CD14-positive monocyte (primary cell): ENCODE measurements around the gene SLC17A7. TPM values are rescaled to one million over a fixed set of nuclear protein-coding genes. Genes with fewer than 3 reads are reported as not detected.

Experiments
- DNase-seq, 3 donors: peaks; one replicate each; pipeline ENCODE4 v3.0.0-alpha.2; 2011 to 2022
- H2AFZ ChIP-seq: 2 replicates; pipeline ENCODE4 v1.6.0; 2012; ENCODE audit warnings: mild to moderate bottlenecking, low read depth, low read length, inconsistent platforms; ENCODE audit not compliant: insufficient read depth, poor library complexity, severe bottlenecking
- H3K27ac ChIP-seq, 2 donors: 1 replicate in 1 of 2; 2 replicates in 1 of 2; pipeline ENCODE4 v1.5.1; 2012 to 2013; ENCODE audit warnings: low read length in 2 of 2, control low read depth in 1 of 2, inconsistent platforms in 1 of 2, low read depth in 1 of 2, mild to moderate bottlenecking in 1 of 2
- H3K27me3 ChIP-seq, 2 donors: one replicate each; pipeline versions ENCODE4 v1.6.0 to v1.6.1; 2011 to 2013; ENCODE audit warnings: low read length in 2 of 2; ENCODE audit not compliant: control insufficient read depth in 2 of 2, insufficient read depth in 2 of 2
- H3K36me3 ChIP-seq, 2 donors: replicated peaks in 1 of 2; 1 replicate in 1 of 2; 2 replicates in 1 of 2; pipeline versions ENCODE4 v1.5.1 to v1.6.1; 2012 to 2013; ENCODE audit warnings: low read length in 2 of 2, control low read depth in 1 of 2, inconsistent platforms in 1 of 2, mild to moderate bottlenecking in 1 of 2; ENCODE audit not compliant: insufficient read depth in 2 of 2, control insufficient read depth in 1 of 2
- H3K4me1 ChIP-seq, 2 donors: 1 replicate in 1 of 2; 2 replicates in 1 of 2; pipeline versions ENCODE4 v1.5.1 to v1.6.1; 2012 to 2013; ENCODE audit warnings: low read length in 2 of 2, control low read depth in 1 of 2, inconsistent platforms in 1 of 2, mild to moderate bottlenecking in 1 of 2, moderate library complexity in 1 of 2; ENCODE audit not compliant: insufficient read depth in 2 of 2, control insufficient read depth in 1 of 2
- H3K4me2 ChIP-seq: replicated peaks from 2 replicates; pipeline ENCODE3; 2012; ENCODE audit warnings: low read length, moderate library complexity, mild to moderate bottlenecking; ENCODE audit not compliant: poor library complexity, severe bottlenecking; ENCODE audit errors: extremely low read depth
- H3K4me3 ChIP-seq, 3 experiments: fragments of 200-600 bp in 1 of 3; sonication (generic) in 1 of 3; replicated peaks in 1 of 3; 1 replicate in 2 of 3; 2 replicates in 1 of 3; pipeline ENCODE4 v1.5.1; 2011 to 2013; ENCODE audit warnings: low read length in 3 of 3, mild to moderate bottlenecking in 3 of 3, control low read depth in 2 of 3, low read depth in 2 of 3, inconsistent platforms in 1 of 3, moderate library complexity in 1 of 3
- H3K79me2 ChIP-seq: 2 replicates; pipeline ENCODE4 v1.6.0; 2012; ENCODE audit warnings: mild to moderate bottlenecking, control low read depth, inconsistent platforms, low read length, moderate library complexity; ENCODE audit not compliant: insufficient read depth
- H3K9ac ChIP-seq: 2 replicates; pipeline ENCODE4 v1.6.0; 2017; ENCODE audit warnings: low read length, mild to moderate bottlenecking; ENCODE audit not compliant: insufficient read depth, poor library complexity, severe bottlenecking
- H3K9me3 ChIP-seq, 2 donors: replicated peaks in 1 of 2; 1 replicate in 1 of 2; 2 replicates in 1 of 2; pipeline versions ENCODE4 v1.5.1 to v1.6.1; 2012 to 2013; ENCODE audit warnings: low read length in 2 of 2, control low read depth in 1 of 2; ENCODE audit not compliant: control insufficient read depth in 1 of 2, insufficient read depth in 1 of 2
- H4K20me1 ChIP-seq: 2 replicates; pipeline ENCODE4 v1.6.0; 2012; ENCODE audit warnings: mild to moderate bottlenecking, low read length, control low read depth, moderate library complexity; ENCODE audit not compliant: insufficient read depth
- H3K27ac Mint-ChIP-seq, 7 donors: one replicate each; pipeline ENCODE4 v1.8.0; 2020; ENCODE audit warnings: mild to moderate bottlenecking in 7 of 7, mixed read lengths in 7 of 7, moderate library complexity in 6 of 7, inconsistent platforms in 2 of 7
- H3K27me3 Mint-ChIP-seq, 3 donors: one replicate each; pipeline ENCODE4 v1.8.0; 2021 to 2022; ENCODE audit warnings: low read depth in 3 of 3, mild to moderate bottlenecking in 3 of 3, mixed read lengths in 3 of 3, moderate library complexity in 3 of 3, inconsistent platforms in 1 of 3
- H3K36me3 Mint-ChIP-seq, 2 donors: one replicate each; pipeline ENCODE4 v1.8.0; 2020; ENCODE audit warnings: mixed read lengths in 2 of 2, inconsistent platforms in 1 of 2, mild to moderate bottlenecking in 1 of 2
- H3K4me1 Mint-ChIP-seq: one replicate; pipeline ENCODE4 v1.8.0; 2020; ENCODE audit warnings: mild to moderate bottlenecking, mixed read lengths
- H3K4me3 Mint-ChIP-seq, 2 donors: one replicate each; pipeline ENCODE4 v1.8.0; 2020; ENCODE audit warnings: mild to moderate bottlenecking in 2 of 2, mixed read lengths in 2 of 2, moderate library complexity in 1 of 2
- H3K9me3 Mint-ChIP-seq, 7 donors: one replicate each; pipeline ENCODE4 v1.8.0; 2020 to 2022; ENCODE audit warnings: mixed read lengths in 7 of 7, mild to moderate bottlenecking in 6 of 7, moderate library complexity in 6 of 7, inconsistent platforms in 2 of 7
- CTCF ChIP-seq: fragments of 200-600 bp; IDR thresholded peaks from one replicate; pipeline ENCODE4 v1.8.0; 2022; ENCODE audit warnings: antibody characterized with exemption, mild to moderate bottlenecking
- WGBS: methylation state at CpG from one replicate; pipeline ENCODE4 v1.1.5; 2013; ENCODE audit warnings: missing lambda C conversion rate; ENCODE audit not compliant: insufficient coverage; 5-methylcytosine and 5-hydroxymethylcytosine counted together
- intact Hi-C, 2 donors: fragments of 100-400 bp; cut with micrococcal nuclease; formaldehyde crosslinking; loops; one replicate each; pipeline versions ENCODE4 v1.15.0 to v1.15.1; 2023
- polyA plus RNA-seq, 3 donors: library from polyadenylated mRNA; depleted of rRNA in 1 of 3; unstranded in 2 of 3; stranded (reverse) in 1 of 3; fragments of 300-500 nt in 2 of 3; fragments of >200 nt in 1 of 3; fragmentation: Illumina TruSeq in 2 of 3; gene quantifications; 1 replicate in 2 of 3; 2 replicates in 1 of 3; pipeline ENCODE4 v1.2.3, GENCODE V29; 2012 to 2021

Gene SLC17A7
- polyA plus RNA-seq, 3 donors, result 0.04 to 0.09 TPM; not detected in 1

- TF ChIP-seq CTCF, result no peak
- Histone ChIP-seq H3K9me3 (no peaks in the 10 kb centered on the region), H4K20me1 (no peaks in the 10 kb centered on the region), H3K36me3 (no peaks in the 10 kb centered on the region), H3K9ac (no peak overlapping the region), H3K79me2 (no peaks in the 10 kb centered on the region), H3K4me3 (no peak overlapping the region), H2AFZ (no peak overlapping the region), H3K27ac (no peak overlapping the region), H3K4me2 (no peak overlapping the region), H3K4me1 (no peaks in the 10 kb centered on the region), H3K27me3 (no peaks in the 10 kb centered on the region)
- Mint-ChIP-seq H3K9me3 (peaks cover 0 to 3% (median 0%) of the 10 kb centered on the region in 7 donors), H3K4me3 (no peak overlapping the region), H3K27ac (no peak overlapping the region), H3K27me3 (peaks cover 3 to 16% (median 8%) of the 10 kb centered on the region in 3 donors), H3K4me1 (peaks cover 9% of the 10 kb centered on the region), H3K36me3 (no peaks in the 10 kb centered on the region)
- intact Hi-C loops, result loop anchor here in 1 of 2 donors (5.0 kb wide), 1 partner anchor 48 kb away; the partner anchor contains the start of gene SLC17A7
- DNase-seq, result no peak
- WGBS, result no CpG with 5 or more reads among the region's 5 CpGs
Measured at GRCh38 chr19:49393881-49394280, 47.4 kb downstream of the SLC17A7 start.

- intact Hi-C loops, result loop anchor here (1.0 to 5.0 kb wide), 3 partner anchors 51 to 79 kb away; partner anchors contain the start of gene SLC17A7 (in 1 of the 2)
- no peak overlapping the region for H3K9ac ChIP-seq
Measured at GRCh38 chr19:49391581-49392399, 49.5 kb downstream of the SLC17A7 start.

More at GRCh38 chr19:49391581-49392399, 49.5 kb downstream of the SLC17A7 start:
- no peak overlapping the region for H2AFZ ChIP-seq
- 26% methylated on average over 10 of the region's 14 CpGs for WGBS
- no peaks in the 10 kb centered on the region for H3K36me3 Mint-ChIP-seq
- no peaks in the 10 kb centered on the region for H3K9me3 ChIP-seq
- H3K27me3 ChIP-seq, result no peaks in the 10 kb centered on the region
- no peak overlapping the region for H3K27ac ChIP-seq
- H3K4me1 Mint-ChIP-seq, result peaks cover 19% of the 10 kb centered on the region
- no peak overlapping the region for H3K4me3 ChIP-seq
- H3K4me2 ChIP-seq, result no peak overlapping the region
- DNase-seq, result peak; percentile 54 to 64 (median 58)
- TF ChIP-seq CTCF, result peak; percentile 89
- H3K27me3 Mint-ChIP-seq, result peaks cover 4 to 13% (median 13%) of the 10 kb centered on the region in 3 donors
- no peak overlapping the region for H3K27ac Mint-ChIP-seq
- H3K4me1 ChIP-seq, result peaks cover 3 to 5% of the 10 kb centered on the region in 2 donors
- no peaks in the 10 kb centered on the region for H4K20me1 ChIP-seq
- no peaks in the 10 kb centered on the region for H3K36me3 ChIP-seq
- H3K4me3 Mint-ChIP-seq, result peak overlapping the region in 1 of 2 donors; percentile 24
- H3K79me2 ChIP-seq, result no peaks in the 10 kb centered on the region
- peaks cover 0 to 4% (median 0%) of the 10 kb centered on the region in 7 donors for H3K9me3 Mint-ChIP-seq
